Ovary (tissue), 9 donors: ENCODE results near the gene THADA. TPM values are rescaled to one million over a fixed set of nuclear protein-coding genes. Genes with fewer than 3 reads are reported as not detected.

ENCODE experiments used
- DNase-seq, 5 donors: peaks; one replicate each; pipeline ENCODE4 v3.0.0-alpha.2; 2019 to 2020
- H3K27ac ChIP-seq, 2 donors: fragments of 200-600 bp; one replicate each; pipeline versions ENCODE4 v1.5.1 to v1.8.0; 2019 to 2022
- H3K27me3 ChIP-seq: fragments of 200-600 bp; one replicate; pipeline ENCODE4 v1.8.0; 2022
- H3K36me3 ChIP-seq: fragments of 200-600 bp; sonication (generic); one replicate; pipeline ENCODE4 v1.5.1; 2019
- H3K4me1 ChIP-seq: one replicate; pipeline ENCODE4 v1.8.1; 2013; ENCODE audit warnings: mild to moderate bottlenecking, moderate library complexity; ENCODE audit not compliant: insufficient read depth
- H3K4me3 ChIP-seq: fragments of 200-600 bp; sonication (generic); one replicate; pipeline ENCODE4 v1.5.1; 2017
- H3K9me3 ChIP-seq, 2 donors: fragments of 200-600 bp in 1 of 2; sonication (generic) in 1 of 2; one replicate each; pipeline versions ENCODE4 v1.5.1 to v1.8.1; 2013 to 2019; ENCODE audit warnings: mild to moderate bottlenecking in 1 of 2, moderate library complexity in 1 of 2
- CTCF ChIP-seq, 3 donors: fragments of 450-650 bp in 2 of 3; fragments of 200-600 bp in 1 of 3; IDR thresholded peaks; one replicate each; pipeline versions ENCODE4 v1.5.1 to v1.8.0; 2016 to 2022; ENCODE audit warnings: antibody characterized with exemption in 3 of 3, mild to moderate bottlenecking in 1 of 3
- EP300 ChIP-seq: sonication (generic); formaldehyde crosslinking; IDR thresholded peaks from one replicate; pipeline ENCODE4 v1.6.1; 2017; ENCODE audit warnings: antibody characterized with exemption
- POLR2A ChIP-seq: fragments of 450-650 bp; IDR thresholded peaks from one replicate; pipeline ENCODE4 v1.6.1; 2017; ENCODE audit warnings: antibody characterized with exemption, mild to moderate bottlenecking, moderate library complexity
- WGBS, 3 donors: extraction: QIAGEN DNeasy Blood & Tissue Kit in 1 of 3; methylation state at CpG; one replicate each; pipeline versions ENCODE4 v1.1.5 to v1.1.7; 2013 to 2017; 5-methylcytosine and 5-hydroxymethylcytosine counted together
- intact Hi-C, 4 donors: fragments of 100-400 bp; cut with DNase I; formaldehyde crosslinking; loops; one replicate each; pipeline versions ENCODE4 v1.11.0 to v1.15.1; 2022 to 2023
- polyA plus RNA-seq, 2 donors: library from polyadenylated mRNA; stranded (reverse); fragments of 200-250 nt in 1 of 2; fragments of 350-450 nt in 1 of 2; fragmentation: Illumina TruSeq in 1 of 2; extraction: RNeasy Lipid Tissue Mini Kit (QIAGEN cat#74804) in 1 of 2; gene quantifications; one replicate each; pipeline ENCODE4 v1.2.3, GENCODE V29; 2013 to 2014
- total RNA-seq, 7 donors: library from RNA; depleted of rRNA in 2 of 7; stranded (reverse); fragments of >200 nt in 2 of 7; fragmentation: NEBNext Ultra II Directional in 3 of 7; extraction: Animal tissue kit (Norgen Biotek cat#: 25700) in 3 of 7; gene quantifications; one replicate each; pipeline versions ENCODE4 v1.1.0 to v1.2.4, GENCODE V29; 2016 to 2023
- donor health status: DM: no; HTN: no; CAD: no; lungs with moderate emphysema.
- donor health status: DM: no; HTN: no; CAD: no.
- donor health status: Bipolar disorder and iron deficiency.
- donor health status: DM: yes; HTN: yes; CAD: no.
- donor health status: DM: no; HTN: no; CAD: no.
- donor health status: DM: yes; HTN: yes; CAD: no.

Gene THADA
- total and polyA plus RNA-seq, 9 donors: 14.0 to 46.8 (median 28.6) TPM

- WGBS, 3 donors: 34 to 55% (median 47%) methylated on average over 3 of the region's 3 CpGs
- H3K4me3 ChIP-seq: no peak overlapping the region
- no peaks in the 10 kb centered on the region for H3K36me3 ChIP-seq
- no peak for DNase-seq
- H3K9me3 ChIP-seq: no peaks in the 10 kb centered on the region
- H3K27me3 ChIP-seq: no peaks in the 10 kb centered on the region
- TF ChIP-seq EP300: no peak
- TF ChIP-seq POLR2A: no peak
- peak in 1 of 3 donors; percentile 54 for TF ChIP-seq CTCF (IDR thresholded peaks at IDR 0.05)
- H3K27ac ChIP-seq: peak overlapping the region in 1 of 2 donors; percentile 61
- intact Hi-C loops: no loop called here
- peaks cover 10% of the 10 kb centered on the region for H3K4me1 ChIP-seq
Observed at GRCh38 chr2:43524177-43524965, 71.5 kb downstream of the THADA start.

GRCh38 chr2:43522177-43522576, 73.7 kb downstream of the THADA start:
- Histone ChIP-seq H3K27ac (no peak overlapping the region), H3K36me3 (no peaks in the 10 kb centered on the region), H3K9me3 (no peaks in the 10 kb centered on the region), H3K4me1 (peaks cover 12% of the 10 kb centered on the region), H3K27me3 (no peaks in the 10 kb centered on the region), H3K4me3 (no peak overlapping the region)
- no peak for DNase-seq
- TF ChIP-seq CTCF (IDR thresholded peaks at IDR 0.05): no peak
- TF ChIP-seq POLR2A: no peak
- no peak for TF ChIP-seq EP300
- intact Hi-C loops: no loop called here

GRCh38 chr2:43521568-43521967, 74.3 kb downstream of the THADA start:
- TF ChIP-seq EP300 (no peak), POLR2A (no peak), CTCF (IDR thresholded peaks at IDR 0.05) (no peak)
- intact Hi-C loops: no loop called here
- Histone ChIP-seq H3K36me3 (no peaks in the 10 kb centered on the region), H3K9me3 (no peaks in the 10 kb centered on the region), H3K4me1 (peaks cover 12% of the 10 kb centered on the region), H3K4me3 (no peak overlapping the region), H3K27me3 (no peaks in the 10 kb centered on the region), H3K27ac (peak overlapping the region in 1 of 2 donors; percentile 13)
- DNase-seq: no peak
- WGBS, 3 donors: 87 to 94% (median 92%) methylated on average over 2 of the region's 2 CpGs

GRCh38 chr2:43520919-43521318, 74.9 kb downstream of the THADA start:
- Histone ChIP-seq H3K4me3 (no peak overlapping the region), H3K4me1 (peaks cover 8% of the 10 kb centered on the region), H3K9me3 (no peaks in the 10 kb centered on the region), H3K27me3 (no peaks in the 10 kb centered on the region), H3K36me3 (no peaks in the 10 kb centered on the region), H3K27ac (no peak overlapping the region)
- WGBS, 3 donors: 93 to 98% (median 98%) methylated on average over 2 of the region's 2 CpGs
- DNase-seq: no peak
- intact Hi-C loops: no loop called here
- TF ChIP-seq POLR2A: no peak
- no peak for TF ChIP-seq CTCF (IDR thresholded peaks at IDR 0.05)
